Activated naive CD4-positive, alpha-beta T cell treated with anti-CD3 and anti-CD28 coated beads, Interleukin-2, amount 50 U/mL, for 24 hours (primary cell): Measurements from ENCODE around the gene FSIP2.
"Not testable (repeated sequence)": the region's sequence is repeated elsewhere in the genome, so short reads cannot be mapped to it uniquely, and the experiment has no call there.

Source experiments
- H3K27ac Mint-ChIP-seq: one replicate; pipeline ENCODE4 v1.8.0; 2021; ENCODE audit warnings: mild to moderate bottlenecking, mixed read lengths
- H3K27me3 Mint-ChIP-seq: one replicate; pipeline ENCODE4 v1.8.0; 2021; ENCODE audit warnings: mixed read lengths
- H3K36me3 Mint-ChIP-seq: one replicate; pipeline ENCODE4 v1.8.0; 2021; ENCODE audit warnings: mixed read lengths
- H3K4me1 Mint-ChIP-seq: one replicate; pipeline ENCODE4 v1.8.0; 2021; ENCODE audit warnings: mixed read lengths
- H3K4me3 Mint-ChIP-seq: one replicate; pipeline ENCODE4 v1.8.0; 2021; ENCODE audit warnings: mild to moderate bottlenecking, mixed read lengths
- H3K9me3 Mint-ChIP-seq: one replicate; pipeline ENCODE4 v1.8.0; 2021; ENCODE audit warnings: mixed read lengths

The FSIP2 gene

GRCh38 chr2:185854885-185855284 is 116.3 kb downstream of the FSIP2 start:
- H3K9me3 Mint-ChIP-seq = no peaks in the 10 kb centered on the region

GRCh38 chr2:185857691-185858090 is 119.1 kb downstream of the FSIP2 start:
- Mint-ChIP-seq H3K4me1 (no peaks in the 10 kb centered on the region), H3K9me3 (no peaks in the 10 kb centered on the region), H3K36me3 (peaks cover 6% of the 10 kb centered on the region), H3K4me3 (no peak overlapping the region), H3K27me3 (no peaks in the 10 kb centered on the region), H3K27ac (no peak overlapping the region)

More at GRCh38 chr2:185854885-185855284, 116.3 kb downstream of the FSIP2 start:
- Mint-ChIP-seq H3K36me3 (peaks cover 14% of the 10 kb centered on the region), H3K27me3 (no peaks in the 10 kb centered on the region), H3K4me3 (no peak overlapping the region), H3K4me1 (no peaks in the 10 kb centered on the region), H3K27ac (no peak overlapping the region)

GRCh38 chr2:185859506-185859905 is 120.9 kb downstream of the FSIP2 start:
- no peak overlapping the region for H3K4me3 Mint-ChIP-seq
- H3K4me1 Mint-ChIP-seq = no peaks in the 10 kb centered on the region
- H3K27me3 Mint-ChIP-seq = no peaks in the 10 kb centered on the region
- peaks cover 4% of the 10 kb centered on the region for H3K36me3 Mint-ChIP-seq
- H3K9me3 Mint-ChIP-seq = no peaks in the 10 kb centered on the region
- no peak overlapping the region for H3K27ac Mint-ChIP-seq

- Mint-ChIP-seq H3K9me3 (no peaks in the 10 kb centered on the region), H3K27me3 (no peaks in the 10 kb centered on the region), H3K4me1 (no peaks in the 10 kb centered on the region), H3K36me3 (peaks cover 2% of the 10 kb centered on the region), H3K27ac (no peak overlapping the region), H3K4me3 (no peak overlapping the region)
Observed at GRCh38 chr2:185860321-185860720, 121.7 kb downstream of the FSIP2 start.

GRCh38 chr2:185862657-185863398 is 124.2 kb downstream of the FSIP2 start:
- H3K4me1 Mint-ChIP-seq = no peaks in the 10 kb centered on the region
- no peaks in the 10 kb centered on the region for H3K9me3 Mint-ChIP-seq
- H3K27me3 Mint-ChIP-seq = no peaks in the 10 kb centered on the region
- H3K27ac Mint-ChIP-seq = no peak overlapping the region
- peaks cover 2% of the 10 kb centered on the region for H3K36me3 Mint-ChIP-seq
- H3K4me3 Mint-ChIP-seq = no peak overlapping the region

- H3K9me3 Mint-ChIP-seq, H3K4me3 Mint-ChIP-seq, H3K27me3 Mint-ChIP-seq, H3K27ac Mint-ChIP-seq, H3K36me3 Mint-ChIP-seq, H3K4me1 Mint-ChIP-seq: not testable (repeated sequence)
Observed at GRCh38 chr2:185864468-185865260, 126.1 kb downstream of the FSIP2 start.

GRCh38 chr2:185875136-185875931 is 136.7 kb downstream of the FSIP2 start:
- H3K9me3 Mint-ChIP-seq = no peaks in the 10 kb centered on the region
- no peak overlapping the region for H3K4me3 Mint-ChIP-seq
- H3K4me1 Mint-ChIP-seq = no peaks in the 10 kb centered on the region
- H3K27me3 Mint-ChIP-seq = no peaks in the 10 kb centered on the region
- no peaks in the 10 kb centered on the region for H3K36me3 Mint-ChIP-seq
- no peak overlapping the region for H3K27ac Mint-ChIP-seq

GRCh38 chr2:185876234-185876633 is 137.6 kb downstream of the FSIP2 start:
- Mint-ChIP-seq H3K4me3 (no peak overlapping the region), H3K36me3 (no peaks in the 10 kb centered on the region), H3K27ac (no peak overlapping the region), H3K9me3 (no peaks in the 10 kb centered on the region), H3K27me3 (no peaks in the 10 kb centered on the region), H3K4me1 (no peaks in the 10 kb centered on the region)

GRCh38 chr2:185880396-185880795 is 141.8 kb downstream of the FSIP2 start:
- Mint-ChIP-seq H3K27me3 (no peaks in the 10 kb centered on the region), H3K36me3 (peaks cover 2% of the 10 kb centered on the region), H3K27ac (no peak overlapping the region), H3K4me1 (no peaks in the 10 kb centered on the region), H3K9me3 (no peaks in the 10 kb centered on the region), H3K4me3 (no peak overlapping the region)
